Measurements from ENCODE around the gene SUGCT. TPM values are rescaled to one million over a fixed set of nuclear protein-coding genes. Genes with fewer than 3 reads are reported as not detected.

SUGCT gene
- total and polyA plus RNA-seq, 9 of the 15 experiments (the other 6 are each of a cell fraction or from before 2014, with no cell fraction given), result 0.58 to 2.5 (median 1.4) TPM

- TF ChIP-seq, protein P1, sequence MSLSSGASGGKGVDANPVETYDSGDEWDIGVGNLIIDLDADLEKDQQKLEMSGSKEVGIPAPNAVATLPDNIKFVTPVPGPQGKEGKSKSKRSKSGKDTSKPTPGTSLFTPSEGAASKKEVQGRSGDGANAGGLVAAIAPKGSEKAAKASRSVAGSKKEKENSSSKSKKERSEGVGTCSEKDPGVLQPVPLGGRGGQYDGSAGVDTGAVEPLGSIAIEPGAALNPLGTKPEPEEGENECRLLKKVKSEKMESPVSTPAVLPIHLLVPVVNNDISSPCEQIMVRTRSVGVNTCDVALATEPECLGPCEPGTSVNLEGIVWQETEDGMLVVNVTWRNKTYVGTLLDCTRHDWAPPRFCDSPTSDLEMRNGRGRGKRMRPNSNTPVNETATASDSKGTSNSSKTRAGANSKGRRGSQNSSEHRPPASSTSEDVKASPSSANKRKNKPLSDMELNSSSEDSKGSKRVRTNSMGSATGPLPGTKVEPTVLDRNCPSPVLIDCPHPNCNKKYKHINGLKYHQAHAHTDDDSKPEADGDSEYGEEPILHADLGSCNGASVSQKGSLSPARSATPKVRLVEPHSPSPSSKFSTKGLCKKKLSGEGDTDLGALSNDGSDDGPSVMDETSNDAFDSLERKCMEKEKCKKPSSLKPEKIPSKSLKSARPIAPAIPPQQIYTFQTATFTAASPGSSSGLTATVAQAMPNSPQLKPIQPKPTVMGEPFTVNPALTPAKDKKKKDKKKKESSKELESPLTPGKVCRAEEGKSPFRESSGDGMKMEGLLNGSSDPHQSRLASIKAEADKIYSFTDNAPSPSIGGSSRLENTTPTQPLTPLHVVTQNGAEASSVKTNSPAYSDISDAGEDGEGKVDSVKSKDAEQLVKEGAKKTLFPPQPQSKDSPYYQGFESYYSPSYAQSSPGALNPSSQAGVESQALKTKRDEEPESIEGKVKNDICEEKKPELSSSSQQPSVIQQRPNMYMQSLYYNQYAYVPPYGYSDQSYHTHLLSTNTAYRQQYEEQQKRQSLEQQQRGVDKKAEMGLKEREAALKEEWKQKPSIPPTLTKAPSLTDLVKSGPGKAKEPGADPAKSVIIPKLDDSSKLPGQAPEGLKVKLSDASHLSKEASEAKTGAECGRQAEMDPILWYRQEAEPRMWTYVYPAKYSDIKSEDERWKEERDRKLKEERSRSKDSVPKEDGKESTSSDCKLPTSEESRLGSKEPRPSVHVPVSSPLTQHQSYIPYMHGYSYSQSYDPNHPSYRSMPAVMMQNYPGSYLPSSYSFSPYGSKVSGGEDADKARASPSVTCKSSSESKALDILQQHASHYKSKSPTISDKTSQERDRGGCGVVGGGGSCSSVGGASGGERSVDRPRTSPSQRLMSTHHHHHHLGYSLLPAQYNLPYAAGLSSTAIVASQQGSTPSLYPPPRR (CRISPR knock-in tag; IDR thresholded peaks at IDR 0.05; ENCODE audit: borderline replicate concordance), result no peak
- TF ChIP-seq, protein P2, sequence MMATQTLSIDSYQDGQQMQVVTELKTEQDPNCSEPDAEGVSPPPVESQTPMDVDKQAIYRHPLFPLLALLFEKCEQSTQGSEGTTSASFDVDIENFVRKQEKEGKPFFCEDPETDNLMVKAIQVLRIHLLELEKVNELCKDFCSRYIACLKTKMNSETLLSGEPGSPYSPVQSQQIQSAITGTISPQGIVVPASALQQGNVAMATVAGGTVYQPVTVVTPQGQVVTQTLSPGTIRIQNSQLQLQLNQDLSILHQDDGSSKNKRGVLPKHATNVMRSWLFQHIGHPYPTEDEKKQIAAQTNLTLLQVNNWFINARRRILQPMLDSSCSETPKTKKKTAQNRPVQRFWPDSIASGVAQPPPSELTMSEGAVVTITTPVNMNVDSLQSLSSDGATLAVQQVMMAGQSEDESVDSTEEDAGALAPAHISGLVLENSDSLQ (IDR thresholded peaks at IDR 0.05), result no peak
- no peak for TF ChIP-seq HNRNPK (IDR thresholded peaks at IDR 0.05; ENCODE audit: low read depth, low read length, poor library complexity, severe bottlenecking)
- no peak for TF ChIP-seq ZFP91 (CRISPR knock-in tag; IDR thresholded peaks at IDR 0.05)
- no peak for TF ChIP-seq ZNF561 (CRISPR knock-in tag; conservative IDR thresholded peaks at IDR 0.05)
- TF ChIP-seq PRMT5 (CRISPR knock-in tag; IDR thresholded peaks at IDR 0.05), result no peak
- no peak for TF ChIP-seq POLR2AphosphoS2 (IDR thresholded peaks at IDR 0.05; ENCODE audit: low read length)
- TF ChIP-seq NFRKB (IDR thresholded peaks at IDR 0.05; ENCODE audit: low read depth), result no peak
- no peak for TF ChIP-seq ARID1B (IDR thresholded peaks at IDR 0.05)
- TF ChIP-seq SRSF1 (IDR thresholded peaks at IDR 0.05; ENCODE audit: low read depth, low read length), result no peak
- no peak for TF ChIP-seq HEY1 (CRISPR knock-in tag; IDR thresholded peaks at IDR 0.05; ENCODE audit: borderline replicate concordance)
- TF ChIP-seq MYC (IDR thresholded peaks at IDR 0.05; ENCODE audit: low read depth, low read length), result no peak
- TF ChIP-seq MYC (CRISPR knock-in tag; IDR thresholded peaks at IDR 0.05; ENCODE audit: borderline replicate concordance, low read depth), result no peak
- TF ChIP-seq ZNF699 (CRISPR knock-in tag; IDR thresholded peaks at IDR 0.05; ENCODE audit: insufficient replicate concordance), result no peak
- no peak for TF ChIP-seq DPF2 (IDR thresholded peaks at IDR 0.05)
- no peak for TF ChIP-seq RUNX1 (IDR thresholded peaks at IDR 0.05; ENCODE audit: low read depth)
Measured at GRCh38 chr7:40457776-40458480, 323.1 kb downstream of the SUGCT start (continued).

All from K562 (cell line).